ENCODE measurements around the gene CDH15.

CDH15 gene

GRCh38 chr16:89171216-89172170, at the start of gene CDH15:
CDH15 (plus strand) TSS chr16:89171748; CDS start chr16:89171832, 84 bp downstream.
- peak; percentile 47 for DNase-seq

DNA sequence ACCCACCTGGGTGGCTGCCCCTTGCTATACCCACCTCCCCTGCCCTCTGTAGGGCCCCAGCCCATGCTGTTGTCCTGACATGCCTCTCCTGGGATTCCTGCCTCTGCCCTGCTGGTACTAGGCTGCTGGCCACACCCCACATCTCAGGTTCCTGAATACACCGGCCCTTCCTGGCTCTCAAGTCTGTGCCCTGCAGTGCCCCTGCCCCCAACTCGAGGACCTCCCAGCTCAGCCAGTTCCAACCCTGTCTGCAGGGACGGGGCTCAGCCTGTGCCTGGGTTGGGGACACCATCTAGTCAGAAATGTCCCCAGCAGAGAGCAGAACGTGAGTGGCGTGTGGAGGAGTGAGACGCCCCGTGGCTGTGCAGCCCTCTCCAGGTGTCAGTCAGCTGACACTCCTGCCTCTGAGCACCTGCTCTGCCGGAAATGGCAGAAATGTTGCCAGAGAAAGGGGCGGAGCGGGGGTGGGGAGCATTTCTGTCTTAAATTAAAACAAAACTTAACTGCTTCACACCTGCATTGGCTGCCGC, 49.2 kb upstream of the CDH15 start:
- no peak for DNase-seq

DNA sequence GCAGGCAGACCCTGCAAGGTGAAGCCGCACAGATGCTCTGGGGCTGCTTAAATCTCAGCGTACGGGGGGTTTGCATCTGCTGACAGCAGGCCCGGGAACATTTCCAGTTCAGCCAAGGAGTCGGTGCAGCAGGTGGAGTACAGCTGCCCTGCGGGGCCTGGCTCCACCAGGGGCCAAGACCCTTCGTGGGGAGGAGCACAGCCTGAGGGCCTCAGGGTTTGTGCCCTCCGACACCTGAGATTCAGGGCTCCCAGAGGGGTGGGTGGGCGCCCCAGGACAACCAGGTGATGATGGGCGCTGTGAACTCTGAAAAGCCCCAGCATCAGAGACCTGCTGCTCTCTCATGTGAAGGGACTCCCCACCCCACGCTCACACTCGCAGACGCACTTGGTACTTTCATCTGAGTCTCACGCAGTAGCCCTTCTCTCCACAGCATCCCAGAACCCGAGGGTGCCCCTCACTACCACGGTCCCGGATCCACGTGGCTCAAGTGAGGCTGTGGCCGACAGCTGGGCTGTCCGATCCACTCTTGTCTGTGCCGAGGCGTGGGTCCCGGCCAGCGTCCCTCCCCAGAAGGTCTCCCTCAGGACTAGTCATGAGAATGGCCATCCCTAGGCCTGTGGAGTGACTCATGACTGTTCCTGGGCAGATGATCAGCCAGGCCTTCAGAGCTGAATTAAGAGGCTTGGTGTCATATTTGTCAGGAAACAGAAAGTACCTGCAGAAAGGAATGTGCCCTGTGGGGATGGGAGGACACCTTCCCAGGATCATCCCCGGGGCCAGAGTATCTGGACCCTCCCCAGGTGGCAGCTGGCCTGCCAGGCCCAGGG, 48.3 kb upstream of the CDH15 start:
- no peak for DNase-seq

DNA sequence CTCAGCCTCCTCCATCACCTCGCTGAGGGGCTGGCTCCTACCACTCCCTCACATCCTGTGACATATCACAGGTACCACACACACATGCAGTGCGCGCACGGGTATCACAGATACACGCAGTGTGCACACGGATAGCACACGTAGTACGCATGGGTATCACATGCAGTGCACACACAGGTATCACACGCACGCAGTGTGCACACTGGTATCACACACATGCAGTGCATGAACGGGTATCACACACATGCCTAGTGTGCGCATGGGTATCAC, 47.8 kb upstream of the CDH15 start:
- no peak for DNase-seq

DNA sequence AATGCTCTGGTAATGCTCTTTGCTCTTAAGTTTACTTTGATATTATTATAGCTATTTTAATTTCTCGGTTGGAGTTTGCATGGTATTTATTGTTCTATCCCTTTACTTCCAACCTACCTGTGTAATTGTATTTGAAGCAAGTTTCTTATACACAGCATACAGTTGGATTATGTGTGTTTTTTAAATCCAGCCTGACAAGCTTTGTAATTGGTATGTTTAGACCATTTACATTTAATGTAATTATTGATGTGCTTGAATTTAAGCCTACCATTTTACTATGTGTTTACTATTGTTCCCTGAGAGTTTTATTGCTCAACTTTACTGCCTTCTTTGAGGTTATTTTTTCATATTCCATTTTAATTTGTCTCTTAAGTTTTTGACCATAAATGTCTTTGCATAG, 42.2 kb upstream of the CDH15 start:
- DNase-seq = no peak

DNA sequence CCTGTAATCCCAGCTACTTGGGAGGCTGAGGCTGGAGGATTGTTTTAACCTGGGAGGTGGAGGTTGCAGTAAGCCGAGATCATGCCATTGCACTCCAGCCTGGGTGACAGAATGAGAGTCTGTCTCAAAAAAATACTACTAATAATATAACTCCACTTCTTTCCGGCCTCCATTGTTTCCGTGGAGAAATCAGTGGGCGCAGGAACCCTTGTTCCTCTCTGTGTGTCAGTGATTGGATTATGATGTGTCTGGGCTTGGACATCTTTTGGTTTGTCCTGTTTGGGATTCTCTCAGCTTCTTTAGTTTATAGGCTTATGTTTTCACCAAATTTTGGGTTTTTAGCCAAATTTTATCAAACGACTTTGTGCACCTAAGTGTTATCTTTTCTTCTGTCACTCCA, 41.1 kb upstream of the CDH15 start:
- no peak for DNase-seq

DNA sequence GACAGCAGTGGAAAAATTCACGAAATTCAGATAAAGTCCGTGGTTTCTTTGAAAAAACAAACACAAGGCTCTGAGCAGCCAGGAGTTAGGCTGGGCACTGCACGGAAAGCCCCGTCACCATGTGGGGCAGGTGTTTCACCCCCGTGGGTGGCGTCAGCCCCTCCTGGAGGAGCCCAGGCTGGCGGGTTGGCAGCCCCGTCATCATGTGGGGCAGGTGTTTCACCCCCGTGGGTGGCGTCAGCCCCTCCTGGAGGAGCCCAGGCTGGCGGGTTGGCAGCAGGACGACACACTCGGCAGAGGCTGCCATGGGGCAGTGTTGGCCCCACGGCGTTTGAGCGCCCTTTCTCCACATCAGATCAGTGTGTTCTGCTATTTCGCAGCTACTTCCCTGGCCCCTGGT, 39.8 kb upstream of the CDH15 start:
- DNase-seq = no peak

DNA sequence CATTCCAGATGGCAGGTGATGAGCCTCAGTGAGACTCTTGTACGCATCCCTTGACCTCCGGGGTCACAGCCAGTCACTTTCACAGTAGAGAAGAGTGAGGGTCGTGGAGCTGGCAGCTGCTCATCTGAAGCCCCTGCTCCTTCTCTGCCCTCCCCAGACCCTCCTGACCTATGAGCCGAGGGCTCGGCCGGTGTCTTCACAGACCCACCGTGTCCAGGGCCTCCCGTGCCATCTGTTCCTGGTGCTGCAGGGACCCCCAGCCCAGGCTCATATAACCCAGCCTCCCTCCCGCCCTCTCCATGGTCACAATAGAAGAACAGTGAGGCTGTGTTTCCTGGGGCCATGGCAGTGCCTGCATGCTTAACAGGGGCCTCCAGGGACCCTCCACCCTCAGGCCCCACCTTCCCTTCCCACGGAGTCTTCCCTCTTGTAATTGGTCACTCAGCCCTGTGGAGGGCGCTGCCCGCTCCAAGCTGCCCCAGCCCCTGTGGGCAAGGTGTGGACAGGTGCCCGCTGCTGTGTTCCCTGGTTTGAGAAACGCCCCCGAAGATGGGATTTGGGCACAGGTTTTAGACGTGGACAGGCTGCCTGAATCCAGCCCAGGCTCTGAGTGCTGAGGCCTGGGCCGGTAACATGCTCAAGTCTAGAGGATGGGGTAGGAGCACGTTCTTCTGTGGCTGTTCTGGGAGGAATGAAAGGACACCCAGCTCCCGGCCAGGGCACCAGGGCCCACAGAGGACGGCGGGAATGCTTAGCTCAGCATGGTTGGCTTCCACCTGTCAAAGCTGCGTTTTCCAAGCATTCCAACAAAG, 39.1 kb upstream of the CDH15 start:
- DNase-seq = no peak

- no peak for DNase-seq
Observed at GRCh38 chr16:89133457-89134127, 38.0 kb upstream of the CDH15 start.

GRCh38 chr16:89134269-89134668, 37.3 kb upstream of the CDH15 start:
- DNase-seq = no peak

DNA sequence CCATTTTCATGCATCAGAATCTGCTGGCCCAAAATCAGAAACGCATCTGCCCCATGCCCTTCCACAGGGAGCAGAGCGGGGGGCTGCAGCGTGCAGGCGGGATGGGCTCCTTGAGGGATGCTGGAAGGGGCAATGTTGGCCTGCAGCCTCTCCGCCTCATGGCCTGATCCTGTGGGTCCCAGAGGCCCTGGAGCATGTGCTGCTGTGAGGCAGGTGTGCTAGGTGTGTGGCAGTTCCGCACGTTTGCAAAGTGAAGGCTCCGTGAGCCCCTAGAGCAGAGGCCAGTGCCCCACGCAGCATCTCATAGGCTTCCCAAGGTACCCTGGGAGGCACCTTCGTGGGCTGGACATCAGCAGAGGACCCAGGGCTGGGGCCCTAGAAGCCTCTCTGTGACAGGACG, 36.4 kb upstream of the CDH15 start:
- no peak for DNase-seq

DNA sequence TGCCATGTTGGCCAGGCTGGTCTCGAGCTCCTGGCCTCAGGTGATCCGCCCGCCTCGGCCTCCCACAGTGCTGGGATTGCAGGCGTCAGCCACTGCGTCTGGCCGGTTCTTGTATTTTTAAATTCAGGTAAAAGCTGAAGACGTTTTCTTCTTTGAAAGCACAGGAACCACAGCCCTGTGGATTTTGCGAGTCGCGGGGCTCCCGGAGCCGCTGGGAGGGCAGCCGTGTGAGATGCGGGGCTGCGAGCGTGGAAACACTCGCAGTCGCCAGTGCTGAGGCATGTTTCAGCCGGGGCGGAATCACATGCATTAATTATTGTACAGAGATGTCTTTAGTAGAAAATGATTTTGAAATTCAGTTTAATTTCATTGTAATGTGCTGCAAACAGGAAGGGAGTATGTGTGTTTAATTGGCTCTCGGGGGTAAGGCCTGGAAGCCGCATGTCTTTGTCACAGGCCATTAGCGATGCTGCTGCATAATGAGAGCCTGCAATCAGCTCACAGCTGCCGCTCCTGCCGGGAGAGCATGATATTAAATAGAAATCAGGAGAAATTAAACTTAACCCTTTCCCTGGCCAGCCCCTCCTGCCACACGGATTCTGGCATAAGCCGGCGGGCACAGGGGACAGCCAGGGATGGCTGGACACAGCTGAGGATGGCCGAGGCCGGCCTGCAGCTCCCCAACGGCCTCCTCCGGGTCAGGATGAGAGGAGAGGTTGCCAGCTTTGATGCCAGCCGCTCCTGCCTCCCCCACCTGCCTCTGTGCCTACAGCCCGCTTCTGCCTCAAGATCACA, 35.4 kb upstream of the CDH15 start:
- DNase-seq = no peak

DNA sequence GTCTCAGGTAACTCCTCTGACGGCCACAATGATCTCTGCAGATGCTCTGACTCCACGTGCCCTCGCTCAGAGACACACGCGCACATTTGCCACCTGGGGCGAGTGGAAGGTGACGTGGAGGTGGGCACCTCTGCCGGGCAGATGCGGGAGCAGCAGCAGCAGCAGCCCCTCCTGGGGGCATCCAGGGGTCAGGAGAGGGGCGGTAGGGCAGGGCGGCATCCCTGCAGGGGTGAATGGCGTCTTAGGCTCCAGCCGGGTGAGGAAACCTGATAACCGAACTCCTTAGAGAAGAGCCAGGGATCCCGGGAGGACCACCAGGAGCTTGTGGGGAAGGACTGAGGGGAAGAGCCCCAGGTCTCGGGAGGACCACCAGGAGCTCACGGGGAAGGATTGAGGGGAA, 34.6 kb upstream of the CDH15 start:
- DNase-seq = no peak

DNA sequence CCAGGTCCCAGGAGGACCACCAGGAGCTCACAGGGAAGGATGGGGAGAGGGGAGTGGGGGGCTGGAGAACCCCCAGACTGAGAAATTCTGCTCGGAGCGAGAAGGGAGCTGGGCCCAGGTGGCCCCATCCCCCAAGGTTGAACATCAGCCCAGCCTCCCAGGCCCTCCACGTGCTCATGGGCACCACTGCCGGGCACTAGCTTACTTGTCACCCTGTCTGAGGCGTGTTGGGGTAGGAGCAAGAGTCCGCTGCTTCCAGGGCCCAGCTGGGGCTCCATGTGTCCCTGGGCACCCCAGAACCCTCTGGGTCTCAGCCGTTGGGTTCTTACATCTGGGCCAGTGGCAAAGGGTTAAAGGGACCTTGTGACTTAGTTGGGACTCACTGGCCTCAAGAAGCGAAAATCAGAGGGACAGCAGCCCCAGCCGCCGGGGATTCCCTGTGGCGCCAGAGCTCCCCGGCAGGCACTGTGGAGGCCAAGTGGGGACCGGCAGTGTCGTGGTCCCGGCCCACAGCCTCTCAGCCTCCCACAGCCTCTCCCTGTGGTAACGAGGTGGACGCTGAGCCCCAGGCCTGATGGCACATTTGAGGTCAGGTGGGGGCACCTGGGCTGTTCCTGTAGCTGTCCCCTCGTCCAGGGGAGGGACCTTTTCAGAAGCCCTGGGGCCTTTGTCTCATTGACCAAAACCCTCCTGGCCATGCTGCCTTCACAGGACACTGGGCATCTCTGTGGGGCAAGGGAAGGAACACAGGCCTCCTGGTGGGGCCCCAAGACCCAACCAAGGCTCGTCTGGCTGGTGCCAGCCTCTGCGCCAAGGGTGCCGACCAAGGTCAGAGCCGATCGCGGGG, 33.7 kb upstream of the CDH15 start:
- no peak for DNase-seq

- DNase-seq = no peak
Observed at GRCh38 chr16:89138513-89138795, 33.1 kb upstream of the CDH15 start.

GRCh38 chr16:89138843-89139520, 32.6 kb upstream of the CDH15 start:
- no peak for DNase-seq

- no peak for DNase-seq
Observed at GRCh38 chr16:89139907-89140361, 31.6 kb upstream of the CDH15 start.

GRCh38 chr16:89140401-89140800, 31.1 kb upstream of the CDH15 start:
- DNase-seq = no peak

DNA sequence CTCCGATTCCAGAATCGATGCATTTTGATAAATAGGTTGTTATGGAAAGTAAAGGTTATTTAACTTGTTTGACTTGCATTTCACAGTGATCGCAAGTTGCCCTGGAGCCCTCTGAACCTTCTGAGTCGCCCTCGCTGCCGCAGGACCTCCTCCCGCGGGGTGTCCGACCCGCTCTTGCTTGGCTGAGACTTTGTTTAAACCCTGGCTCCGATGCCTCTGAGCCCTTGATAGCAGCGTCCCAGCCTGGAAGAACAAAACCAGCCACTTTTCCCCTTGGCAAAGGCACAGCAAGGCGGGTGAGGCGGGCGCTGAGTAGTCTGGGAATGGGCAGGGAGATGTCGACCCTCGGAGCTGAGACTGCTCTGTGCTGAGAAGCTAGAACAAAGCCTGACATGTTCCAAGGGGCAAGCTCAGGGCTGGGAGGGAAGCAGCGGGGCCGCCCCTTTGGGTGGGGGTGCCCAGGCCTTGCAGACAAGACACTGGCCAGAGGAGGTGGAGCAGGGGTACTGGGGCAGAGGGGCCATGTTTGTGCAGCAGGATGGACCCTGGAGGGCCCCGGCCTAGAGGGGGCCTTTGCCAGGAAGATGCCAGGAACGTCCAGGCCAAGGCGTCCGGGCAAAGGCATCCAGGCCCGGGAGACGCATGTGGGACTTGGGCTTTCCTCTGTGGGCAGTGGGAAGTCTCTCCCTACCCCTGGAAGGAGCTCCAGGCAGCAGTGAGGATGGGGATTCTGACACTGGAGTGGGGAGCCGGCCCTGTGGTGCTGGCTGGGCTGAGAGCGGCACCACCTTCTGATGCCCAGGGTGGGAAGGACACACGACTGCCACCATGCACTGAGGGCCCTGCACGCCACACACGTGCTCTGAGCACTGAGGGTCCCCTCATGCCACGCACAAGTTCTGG, 30.3 kb upstream of the CDH15 start:
- DNase-seq = no peak

All from HCEC 1CT (cell line).